Measurements from ENCODE around the gene TNC. TPM values are rescaled to one million over a fixed set of nuclear protein-coding genes. Genes with fewer than 3 reads are reported as not detected.

TNC gene
- total RNA-seq, 4 donors from 2014 or later = 59.2 to 154 (median 99.3) TPM

DNA sequence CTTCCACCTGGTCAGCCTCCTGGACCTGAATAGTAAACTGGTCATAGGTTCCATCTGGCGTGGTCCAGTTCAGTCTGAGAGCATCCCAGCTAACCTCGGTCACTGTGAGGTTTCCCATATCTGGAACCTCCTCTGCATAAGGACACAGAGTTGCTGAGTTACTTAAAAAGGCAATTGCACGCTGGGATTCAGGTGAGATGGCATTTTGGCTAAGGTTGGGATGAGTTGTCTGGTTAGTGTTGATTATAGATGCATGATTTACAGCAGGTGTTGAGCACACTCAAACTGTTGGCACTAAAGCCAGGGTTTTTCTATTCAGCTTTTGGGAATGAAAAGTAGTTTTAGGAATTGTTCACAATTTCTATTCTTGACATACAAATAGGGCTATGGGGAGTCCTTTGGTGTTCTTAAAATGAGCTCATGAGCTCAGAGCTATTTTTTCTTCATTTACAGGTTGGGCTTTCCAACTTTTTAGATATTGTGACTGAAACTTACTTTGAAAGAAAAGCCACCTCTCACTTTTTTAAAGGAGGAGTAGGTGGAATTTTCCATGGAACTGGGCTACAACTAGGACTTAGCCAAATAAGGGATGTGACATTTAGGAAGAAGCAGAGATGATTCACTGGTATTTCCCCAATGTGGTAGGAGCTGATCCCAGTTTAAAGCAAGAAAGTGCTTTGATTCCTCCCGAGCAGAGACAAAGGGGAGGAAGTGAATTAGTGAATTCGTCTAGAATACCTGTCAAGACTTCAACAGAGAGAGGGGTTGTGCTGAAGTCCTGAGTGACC lies 54.7 kb downstream of the TNC start:
- H3K4me3 ChIP-seq = no peak overlapping the region
- H3K9me3 ChIP-seq = no peaks in the 10 kb centered on the region
- H3K27ac ChIP-seq = peak overlapping the region in 2 of 4 donors; percentile 9 to 22
- no peaks in the 10 kb centered on the region for H3K27me3 ChIP-seq
- no peaks in the 10 kb centered on the region for H3K36me3 ChIP-seq
- WGBS, 2 donors = 67 to 69% methylated on average over 5 of the region's 5 CpGs
- H3K4me1 ChIP-seq = peaks cover 0 to 35% (median 4%) of the 10 kb centered on the region in 4 donors
- TF ChIP-seq POLR2A (IDR thresholded peaks at IDR 0.05) (no peak), EP300 (IDR thresholded peaks at IDR 0.05) (no peak), CTCF (IDR thresholded peaks at IDR 0.05) (no peak)
- no peak for DNase-seq (ENCODE audit: low spot score in 2 of 2)

DNA sequence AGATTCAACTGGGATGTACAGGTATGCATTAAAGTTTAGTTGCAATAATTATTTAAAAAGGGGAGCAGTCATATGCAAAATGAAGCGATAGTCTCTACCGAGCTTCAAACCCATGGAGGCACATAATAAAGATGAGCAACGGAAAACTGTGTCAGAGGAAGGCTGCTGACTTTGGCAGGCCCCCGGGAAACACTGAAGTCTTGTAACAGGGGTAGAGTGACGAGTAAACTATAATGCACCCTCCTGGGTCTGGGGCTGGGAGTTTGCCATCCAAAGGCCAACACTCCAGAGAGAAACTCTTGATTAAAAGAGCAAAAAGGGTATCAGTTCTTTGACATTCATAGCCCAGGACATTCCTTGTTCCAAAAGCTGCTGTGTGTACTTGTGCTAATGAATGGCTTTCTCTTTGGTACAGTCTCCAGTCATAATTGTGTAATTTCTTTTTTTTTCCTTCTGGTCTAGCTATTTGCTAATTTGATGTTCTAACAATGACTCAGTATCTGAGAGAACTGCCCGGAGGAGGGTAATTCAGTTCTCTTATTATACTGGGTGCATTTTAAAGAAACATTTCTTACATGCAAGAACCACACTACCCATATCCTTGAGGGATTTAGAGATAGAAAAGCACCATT lies 59.2 kb downstream of the TNC start:
- peak overlapping the region in 2 of 4 donors; percentile 13 to 72 for H3K27ac ChIP-seq
- H3K4me3 ChIP-seq = no peak overlapping the region
- H3K36me3 ChIP-seq = no peaks in the 10 kb centered on the region
- H3K27me3 ChIP-seq = no peaks in the 10 kb centered on the region
- H3K9me3 ChIP-seq = no peaks in the 10 kb centered on the region
- H3K4me1 ChIP-seq = peaks cover 0 to 33% (median 8%) of the 10 kb centered on the region in 4 donors
- TF ChIP-seq CTCF (IDR thresholded peaks at IDR 0.05) (no peak), EP300 (IDR thresholded peaks at IDR 0.05) (peak in 1 of 2 donors; percentile 17), POLR2A (IDR thresholded peaks at IDR 0.05) (no peak)
- DNase-seq (ENCODE audit: low spot score in 2 of 2) = no peak
- 34 to 50% methylated on average over 6 of the region's 6 CpGs for WGBS, 2 donors

DNA sequence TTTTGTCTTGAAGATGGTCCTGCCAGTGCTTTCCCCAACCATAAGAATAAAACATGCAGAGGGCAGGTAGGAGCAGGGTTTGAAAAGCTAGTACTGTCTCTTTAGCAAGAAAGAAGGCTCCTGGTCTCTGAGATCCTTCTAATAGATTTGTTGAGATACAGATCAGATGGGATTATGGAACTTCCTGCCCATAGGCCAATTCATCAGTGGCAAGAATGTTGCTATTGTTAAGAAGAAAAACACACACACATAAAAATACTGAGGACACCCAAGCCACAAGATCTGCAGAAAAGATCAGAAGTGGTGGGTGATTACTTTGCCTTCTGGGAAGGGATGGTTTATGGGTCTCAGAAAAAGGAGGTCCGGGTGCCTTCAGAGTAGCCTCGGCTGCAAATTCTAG lies 59.8 kb downstream of the TNC start:
- Histone ChIP-seq H3K4me1 (peaks cover 0 to 27% (median 8%) of the 10 kb centered on the region in 4 donors), H3K4me3 (no peak overlapping the region), H3K36me3 (no peaks in the 10 kb centered on the region), H3K27ac (peak overlapping the region in 1 of 4 donors; percentile 72), H3K27me3 (no peaks in the 10 kb centered on the region), H3K9me3 (no peaks in the 10 kb centered on the region)
- 46 to 60% methylated on average over 2 of the region's 2 CpGs for WGBS, 2 donors
- no peak for TF ChIP-seq CTCF (IDR thresholded peaks at IDR 0.05)
- no peak for DNase-seq (ENCODE audit: low spot score in 2 of 2)

GRCh38 chr9:115057559-115057958 lies 60.4 kb downstream of the TNC start:
- Histone ChIP-seq H3K27ac (no peak overlapping the region), H3K36me3 (no peaks in the 10 kb centered on the region), H3K27me3 (no peaks in the 10 kb centered on the region), H3K9me3 (no peaks in the 10 kb centered on the region), H3K4me3 (no peak overlapping the region), H3K4me1 (peaks cover 0 to 24% (median 8%) of the 10 kb centered on the region in 4 donors)
- no peak for TF ChIP-seq POLR2A (IDR thresholded peaks at IDR 0.05)
- no peak for TF ChIP-seq CTCF (IDR thresholded peaks at IDR 0.05)
- no peak for TF ChIP-seq EP300 (IDR thresholded peaks at IDR 0.05)
- no peak for DNase-seq (ENCODE audit: low spot score in 2 of 2)

DNA sequence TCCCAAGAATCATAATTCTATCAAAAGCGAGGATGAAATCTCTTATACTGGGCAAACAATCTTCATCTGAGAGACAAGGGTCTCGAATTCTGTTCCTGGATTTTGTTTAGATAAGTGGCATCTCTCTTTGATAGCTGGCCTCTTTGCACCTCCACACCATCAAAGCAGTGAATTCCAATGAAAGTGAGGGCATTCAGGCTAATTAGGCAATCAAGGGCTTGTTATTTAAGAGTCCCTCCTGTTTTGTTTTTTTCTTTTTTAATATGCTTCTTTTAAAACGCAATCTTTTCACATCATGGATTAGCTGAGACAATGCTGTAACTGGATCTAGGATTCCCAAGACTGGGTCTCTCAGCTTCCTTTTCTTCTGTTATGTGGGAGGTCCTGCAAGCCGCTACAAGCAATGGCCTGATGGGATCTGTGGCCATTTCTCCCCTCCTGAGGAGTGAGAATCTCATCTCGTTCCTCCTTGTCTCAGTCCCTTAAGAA lies 67.9 kb downstream of the TNC start:
- Histone ChIP-seq H3K4me1 (no peaks in the 10 kb centered on the region), H3K9me3 (no peaks in the 10 kb centered on the region), H3K27ac (no peak overlapping the region), H3K27me3 (no peaks in the 10 kb centered on the region), H3K36me3 (no peaks in the 10 kb centered on the region), H3K4me3 (no peak overlapping the region)
- no peak for DNase-seq (ENCODE audit: low spot score in 2 of 2)
- TF ChIP-seq CTCF (IDR thresholded peaks at IDR 0.05) (no peak), POLR2A (IDR thresholded peaks at IDR 0.05) (no peak), EP300 (IDR thresholded peaks at IDR 0.05) (no peak)
- WGBS, 2 donors = 85 to 87% methylated on average over 5 of the region's 5 CpGs
